HG03108 (cell line): ENCODE results near the gene SYNDIG1.

Source experiments
- ATAC-seq: cut with Tn5 transposase; IDR thresholded peaks from one replicate; pipeline ENCODE4 v1.9.1; 2021; ENCODE audit warnings: moderate library complexity; ENCODE audit not compliant: unreplicated experiment

Gene SYNDIG1

GRCh38 chr20:24704899-24705298 is 235.5 kb downstream of the SYNDIG1 start:
- ATAC-seq = no peak

DNA sequence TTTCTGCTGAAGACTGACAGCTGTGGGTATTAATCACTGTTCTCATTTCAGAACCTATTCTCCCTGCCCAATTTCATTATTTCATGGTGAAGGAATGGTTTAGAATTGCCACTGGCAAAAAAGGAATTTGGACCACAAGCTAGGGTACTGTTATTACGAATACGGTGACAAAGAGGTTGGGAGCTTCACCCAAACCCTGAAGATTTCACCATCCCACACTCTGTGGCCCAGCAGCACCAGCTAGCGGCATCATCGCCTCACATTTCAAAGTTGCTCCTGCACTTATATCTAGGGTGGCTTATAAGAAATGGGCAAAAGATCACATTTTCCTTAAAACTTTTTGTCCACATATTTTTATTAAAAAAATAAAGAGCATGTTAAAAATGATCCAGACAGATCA is 236.1 kb downstream of the SYNDIG1 start:
- ATAC-seq = no peak

DNA sequence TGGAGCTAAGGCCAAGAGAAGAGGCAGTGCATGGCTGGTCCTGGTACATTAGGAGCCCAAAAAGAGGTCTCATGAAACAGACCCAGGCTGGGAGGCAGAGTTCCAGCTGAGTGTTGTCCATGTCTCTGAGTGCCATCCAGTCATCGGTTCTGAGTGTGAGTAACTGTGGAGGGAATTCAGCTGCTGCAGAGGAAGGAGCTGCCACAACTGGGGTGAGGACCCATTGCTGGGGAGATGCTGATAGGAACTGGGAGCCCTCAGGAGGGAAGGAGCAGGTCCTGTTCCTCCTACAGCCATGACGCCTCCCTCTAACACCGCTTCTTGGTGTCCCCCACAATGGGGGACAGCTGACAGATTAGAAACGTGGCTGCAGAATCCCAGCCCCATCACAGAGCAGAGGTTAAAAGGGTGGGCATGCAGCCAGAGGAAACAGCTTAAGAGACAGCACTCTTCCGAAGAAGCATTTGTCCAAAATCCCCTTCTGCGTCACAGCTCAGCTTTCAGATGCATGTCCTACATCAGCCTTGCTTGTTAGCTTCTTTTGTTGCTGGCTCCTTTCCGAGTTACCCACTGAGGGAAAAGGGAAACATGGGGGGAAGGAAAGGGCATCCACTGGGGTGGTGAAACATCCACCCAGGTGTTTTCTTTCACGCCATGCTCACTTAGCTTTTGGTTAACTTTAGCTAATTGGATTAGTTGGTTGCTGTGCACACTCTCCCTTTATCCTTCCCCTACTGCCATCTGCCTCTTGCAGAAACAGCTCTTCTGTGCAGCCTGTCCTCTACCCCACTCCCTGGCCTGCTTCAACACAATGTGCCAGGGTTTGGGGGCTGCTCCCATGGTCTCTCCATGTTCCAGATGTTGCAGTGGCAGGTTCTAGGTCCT is 239.2 kb downstream of the SYNDIG1 start:
- no peak for ATAC-seq
